K562 (cell line): ENCODE results near the gene SLC25A42. TPM values are rescaled to one million over a fixed set of nuclear protein-coding genes. Genes with fewer than 3 reads are reported as not detected.

Source experiments
- ATF1 ChIP-seq, 2 experiments: fragments of 450-650 bp in 1 of 2; IDR thresholded peaks; 2 replicates each; pipeline ENCODE4 v1.6.1; 2016; ENCODE audit warnings: missing compliant biosample characterization in 1 of 2, missing genetic modification characterization in 1 of 2
- BRF1 ChIP-seq: IDR thresholded peaks from 3 replicates; pipeline ENCODE4 v1.6.1; 2011; ENCODE audit warnings: borderline replicate concordance, mild to moderate bottlenecking; ENCODE audit not compliant: insufficient read length; ENCODE audit errors: extremely low read depth
- CSDE1 ChIP-seq, 2 experiments: fragments of 450-650 bp; IDR thresholded peaks; 2 replicates each; pipeline ENCODE4 v1.6.1; 2016; ENCODE audit warnings: mild to moderate bottlenecking in 1 of 2
- ESRRA ChIP-seq: fragments of 450-650 bp; IDR thresholded peaks from 2 replicates; pipeline ENCODE4 v1.6.1; 2014; ENCODE audit warnings: low read depth, mild to moderate bottlenecking, moderate library complexity, borderline replicate concordance
- HDAC1 ChIP-seq, 2 experiments: fragments of 450-650 bp; IDR thresholded peaks; 2 replicates each; pipeline ENCODE4 v1.6.1; 2016 to 2017; ENCODE audit warnings: inconsistent platforms in 1 of 2, mild to moderate bottlenecking in 1 of 2, moderate library complexity in 1 of 2
- HNRNPL ChIP-seq: fragments of 200-400 bp; formaldehyde crosslinking; IDR thresholded peaks from 2 replicates; pipeline ENCODE4 v1.6.1; 2017; ENCODE audit warnings: low read depth, mild to moderate bottlenecking, low read length
- IRF2 ChIP-seq: sonication (generic); formaldehyde crosslinking; IDR thresholded peaks from 2 replicates; pipeline ENCODE4 v1.8.1; 2022; ENCODE audit warnings: mild to moderate bottlenecking, missing genetic modification reagents
- SMARCA4 ChIP-seq: fragments of 450-650 bp; IDR thresholded peaks from 2 replicates; pipeline ENCODE4 v1.6.1; 2016
- XRCC4 ChIP-seq: IDR thresholded peaks from one replicate; pipeline ENCODE4 v1.6.1; 2011; ENCODE audit not compliant: insufficient read depth, insufficient read length; ENCODE audit errors: extremely low read depth
- ZNF76 ChIP-seq: fragments of 250-450 bp; sonication (Bioruptor Pico); IDR thresholded peaks from 2 replicates; pipeline ENCODE4 v1.4.0; 2020; ENCODE audit warnings: mild to moderate bottlenecking, moderate library complexity, borderline replicate concordance
- ZNF766 ChIP-seq: fragments of 200-800 bp; sonication (Bioruptor generic); conservative IDR thresholded peaks from 2 replicates; pipeline ENCODE4 v1.6.1; 2016; ENCODE audit warnings: missing genetic modification characterization, missing compliant biosample characterization
- polyA plus RNA-seq, 8 experiments: library from polyadenylated mRNA; depleted of rRNA in 4 of 8; stranded (reverse) in 5 of 8; unstranded in 3 of 8; fragments of >200 nt; fragmentation: Nextera tagmentation in 2 of 8; fragmentation: Illumina TruSeq in 1 of 8; extraction: Ambion mirVana in 2 of 8; extraction: Trizol in 1 of 8; gene quantifications; 2 replicates each; pipeline versions ENCODE4 v1.2.1 to v1.2.3, GENCODE V29; 2011 to 2014; ENCODE audit warnings: inconsistent platforms in 1 of 8, missing spikeins in 1 of 8
- total RNA-seq, 7 experiments: library from RNA; depleted of rRNA in 6 of 7; stranded (reverse); fragments of >200 nt in 6 of 7; fragmentation: Illumina TruSeq in 2 of 7; extraction: Trizol in 2 of 7; gene quantifications; 2 replicates each; pipeline versions ENCODE4 v1.2.1 to v1.2.3, GENCODE V29; 2011 to 2021; ENCODE audit warnings: low replicate concordance in 1 of 7
- TF ChIP-seq, protein P1 (sequence below): fragments of 150-350 bp; IDR thresholded peaks from 2 replicates; pipeline ENCODE4 v1.6.1; 2014; ENCODE audit warnings: low read depth, mild to moderate bottlenecking, low read length, borderline replicate concordance
- TF ChIP-seq, protein P2 (sequence below): sonication (generic); formaldehyde crosslinking; IDR thresholded peaks from 2 replicates; pipeline ENCODE4 v1.8.1; 2023; ENCODE audit warnings: mild to moderate bottlenecking, missing genetic modification reagents
- TF ChIP-seq, protein P3 (sequence below): fragments of 450-650 bp; IDR thresholded peaks from 2 replicates; pipeline ENCODE4 v1.6.1; 2016
- TF ChIP-seq, protein P4 (sequence below), 2 experiments: IDR thresholded peaks in 1 of 2; conservative IDR thresholded peaks in 1 of 2; 2 replicates each; pipeline ENCODE4 v1.6.1; 2016; ENCODE audit warnings: low read depth in 2 of 2, mild to moderate bottlenecking in 1 of 2, missing compliant biosample characterization in 1 of 2, missing genetic modification characterization in 1 of 2, moderate library complexity in 1 of 2

Gene SLC25A42
- total and polyA plus RNA-seq, 9 of the 15 experiments (the other 6 are each of a cell fraction or from before 2014, with no cell fraction given): 0.59 to 32.2 (median 14.1) TPM

DNA sequence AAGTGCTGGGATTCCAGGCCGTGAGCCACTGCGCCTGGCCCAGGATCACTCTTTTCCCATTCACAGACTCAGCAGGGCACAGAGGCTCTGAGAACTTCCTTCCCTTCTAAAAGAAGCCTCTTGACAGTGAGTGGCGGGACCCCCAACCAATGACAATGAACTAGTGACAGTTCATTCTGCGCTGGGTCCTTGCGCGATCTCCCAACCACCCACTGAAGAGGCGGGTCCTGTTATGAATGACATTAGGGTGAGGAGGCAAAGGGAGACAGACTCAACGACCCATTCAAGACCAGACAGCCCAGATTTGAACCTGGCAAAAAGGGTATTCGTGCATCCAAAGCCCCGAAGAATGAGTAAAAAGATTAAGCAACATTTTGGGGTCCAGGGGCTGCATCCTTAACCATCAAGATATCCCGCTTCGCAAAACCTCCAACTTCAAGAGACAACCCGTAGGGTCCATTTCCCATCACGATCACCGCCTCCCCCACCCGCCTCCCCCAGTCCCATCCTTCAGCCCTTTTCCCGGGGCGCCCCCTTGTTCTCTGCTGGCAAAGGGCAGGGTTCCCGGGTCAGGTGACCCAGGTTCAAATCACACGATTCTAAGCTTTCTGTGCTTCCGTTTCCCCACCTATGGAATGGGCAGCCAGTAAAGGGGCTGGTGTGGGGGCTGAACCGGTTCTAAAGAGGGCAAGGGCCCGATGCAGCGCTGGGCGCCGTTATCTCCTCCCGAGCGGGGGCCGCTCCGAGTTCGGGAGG, 31.2 kb upstream of the SLC25A42 start (continued):
- no peak for TF ChIP-seq XRCC4
- TF ChIP-seq ZNF76 (CRISPR knock-in tag): no peak
- no peak for TF ChIP-seq ESRRA
- TF ChIP-seq BRF1: no peak
- TF ChIP-seq ATF1 (CRISPR knock-in tag; IDR thresholded peaks at IDR 0.05): no peak
- peak; percentile 32; the same call in 1 of the 2 replicates for TF ChIP-seq ATF1 (tag; IDR thresholded peaks at IDR 0.05)
- TF ChIP-seq, protein P1, sequence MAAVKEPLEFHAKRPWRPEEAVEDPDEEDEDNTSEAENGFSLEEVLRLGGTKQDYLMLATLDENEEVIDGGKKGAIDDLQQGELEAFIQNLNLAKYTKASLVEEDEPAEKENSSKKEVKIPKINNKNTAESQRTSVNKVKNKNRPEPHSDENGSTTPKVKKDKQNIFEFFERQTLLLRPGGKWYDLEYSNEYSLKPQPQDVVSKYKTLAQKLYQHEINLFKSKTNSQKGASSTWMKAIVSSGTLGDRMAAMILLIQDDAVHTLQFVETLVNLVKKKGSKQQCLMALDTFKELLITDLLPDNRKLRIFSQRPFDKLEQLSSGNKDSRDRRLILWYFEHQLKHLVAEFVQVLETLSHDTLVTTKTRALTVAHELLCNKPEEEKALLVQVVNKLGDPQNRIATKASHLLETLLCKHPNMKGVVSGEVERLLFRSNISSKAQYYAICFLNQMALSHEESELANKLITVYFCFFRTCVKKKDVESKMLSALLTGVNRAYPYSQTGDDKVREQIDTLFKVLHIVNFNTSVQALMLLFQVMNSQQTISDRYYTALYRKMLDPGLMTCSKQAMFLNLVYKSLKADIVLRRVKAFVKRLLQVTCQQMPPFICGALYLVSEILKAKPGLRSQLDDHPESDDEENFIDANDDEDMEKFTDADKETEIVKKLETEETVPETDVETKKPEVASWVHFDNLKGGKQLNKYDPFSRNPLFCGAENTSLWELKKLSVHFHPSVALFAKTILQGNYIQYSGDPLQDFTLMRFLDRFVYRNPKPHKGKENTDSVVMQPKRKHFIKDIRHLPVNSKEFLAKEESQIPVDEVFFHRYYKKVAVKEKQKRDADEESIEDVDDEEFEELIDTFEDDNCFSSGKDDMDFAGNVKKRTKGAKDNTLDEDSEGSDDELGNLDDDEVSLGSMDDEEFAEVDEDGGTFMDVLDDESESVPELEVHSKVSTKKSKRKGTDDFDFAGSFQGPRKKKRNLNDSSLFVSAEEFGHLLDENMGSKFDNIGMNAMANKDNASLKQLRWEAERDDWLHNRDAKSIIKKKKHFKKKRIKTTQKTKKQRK: no peak
- 0 out of 4 replicates have a peak, but pooled peaks of 1 of the 2 experiments have one; percentile 48 for TF ChIP-seq HDAC1 (IDR thresholded peaks at IDR 0.05)
- TF ChIP-seq, protein P2, sequence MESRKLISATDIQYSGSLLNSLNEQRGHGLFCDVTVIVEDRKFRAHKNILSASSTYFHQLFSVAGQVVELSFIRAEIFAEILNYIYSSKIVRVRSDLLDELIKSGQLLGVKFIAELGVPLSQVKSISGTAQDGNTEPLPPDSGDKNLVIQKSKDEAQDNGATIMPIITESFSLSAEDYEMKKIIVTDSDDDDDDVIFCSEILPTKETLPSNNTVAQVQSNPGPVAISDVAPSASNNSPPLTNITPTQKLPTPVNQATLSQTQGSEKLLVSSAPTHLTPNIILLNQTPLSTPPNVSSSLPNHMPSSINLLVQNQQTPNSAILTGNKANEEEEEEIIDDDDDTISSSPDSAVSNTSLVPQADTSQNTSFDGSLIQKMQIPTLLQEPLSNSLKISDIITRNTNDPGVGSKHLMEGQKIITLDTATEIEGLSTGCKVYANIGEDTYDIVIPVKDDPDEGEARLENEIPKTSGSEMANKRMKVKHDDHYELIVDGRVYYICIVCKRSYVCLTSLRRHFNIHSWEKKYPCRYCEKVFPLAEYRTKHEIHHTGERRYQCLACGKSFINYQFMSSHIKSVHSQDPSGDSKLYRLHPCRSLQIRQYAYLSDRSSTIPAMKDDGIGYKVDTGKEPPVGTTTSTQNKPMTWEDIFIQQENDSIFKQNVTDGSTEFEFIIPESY (CRISPR knock-in tag): no peak
- TF ChIP-seq, protein P3, sequence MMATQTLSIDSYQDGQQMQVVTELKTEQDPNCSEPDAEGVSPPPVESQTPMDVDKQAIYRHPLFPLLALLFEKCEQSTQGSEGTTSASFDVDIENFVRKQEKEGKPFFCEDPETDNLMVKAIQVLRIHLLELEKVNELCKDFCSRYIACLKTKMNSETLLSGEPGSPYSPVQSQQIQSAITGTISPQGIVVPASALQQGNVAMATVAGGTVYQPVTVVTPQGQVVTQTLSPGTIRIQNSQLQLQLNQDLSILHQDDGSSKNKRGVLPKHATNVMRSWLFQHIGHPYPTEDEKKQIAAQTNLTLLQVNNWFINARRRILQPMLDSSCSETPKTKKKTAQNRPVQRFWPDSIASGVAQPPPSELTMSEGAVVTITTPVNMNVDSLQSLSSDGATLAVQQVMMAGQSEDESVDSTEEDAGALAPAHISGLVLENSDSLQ: peak; percentile 99
- no peak for TF ChIP-seq IRF2
- TF ChIP-seq HNRNPL: 0 out of 2 replicates have a peak, but pooled peaks have one; percentile 20
- no peak for TF ChIP-seq ZNF766
- no peak for TF ChIP-seq CSDE1 (IDR thresholded peaks at IDR 0.05)
- 0 out of 2 replicates have a peak, but pooled peaks have one; percentile 19 for TF ChIP-seq SMARCA4
- TF ChIP-seq, protein P4, sequence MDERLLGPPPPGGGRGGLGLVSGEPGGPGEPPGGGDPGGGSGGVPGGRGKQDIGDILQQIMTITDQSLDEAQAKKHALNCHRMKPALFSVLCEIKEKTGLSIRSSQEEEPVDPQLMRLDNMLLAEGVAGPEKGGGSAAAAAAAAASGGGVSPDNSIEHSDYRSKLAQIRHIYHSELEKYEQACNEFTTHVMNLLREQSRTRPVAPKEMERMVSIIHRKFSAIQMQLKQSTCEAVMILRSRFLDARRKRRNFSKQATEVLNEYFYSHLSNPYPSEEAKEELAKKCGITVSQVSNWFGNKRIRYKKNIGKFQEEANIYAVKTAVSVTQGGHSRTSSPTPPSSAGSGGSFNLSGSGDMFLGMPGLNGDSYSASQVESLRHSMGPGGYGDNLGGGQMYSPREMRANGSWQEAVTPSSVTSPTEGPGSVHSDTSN (CRISPR knock-in tag; IDR thresholded peaks at IDR 0.05; ENCODE audit: low read depth): peak; percentile 86
- TF ChIP-seq, protein P4 (tag; conservative IDR thresholded peaks at IDR 0.05; ENCODE audit: low read depth): peak; percentile 99
